Epithelial cell of umbilical artery (primary cell): ENCODE data around the gene LATS2. TPM values are rescaled to one million over a fixed set of nuclear protein-coding genes. Genes with fewer than 3 reads are reported as not detected.

Experiments used
- total RNA-seq: library from RNA; depleted of rRNA; stranded (reverse); fragments of >200 nt; gene quantifications from 2 replicates; pipeline ENCODE4 v1.2.3, GENCODE V29; 2014

The LATS2 gene
- 17.2 and 18.1 TPM in 2 replicates for total RNA-seq

GRCh38 chr13:21061029-21061763, at the start of gene LATS2:
Gene LATS2 (minus strand): TSS chr13:21061586. CDS start chr13:21046026, 15,560 bp downstream.

Other genes with a start within 250 kb of the LATS2 start
- 22.1 and 37.2 TPM in 2 replicates for gene XPO4, start 158.8 kb downstream of the LATS2 start, total RNA-seq
- 41.9 and 54.1 TPM in 2 replicates for gene SAP18, start 78.5 kb upstream of the LATS2 start, total RNA-seq
- gene SKA3, start 115.0 kb upstream of the LATS2 start, total RNA-seq, result 6.8 and 9.7 TPM in 2 replicates
- gene MRPL57, start 115.1 kb upstream of the LATS2 start, total RNA-seq, result 20.8 and 32.8 TPM in 2 replicates